ENCODE measurements around the gene SGIP1.

- TF ChIP-seq POLR2AphosphoS5 (IDR thresholded peaks at IDR 0.05; ENCODE audit: borderline replicate concordance, low read depth, low read length), result no peak
- TF ChIP-seq FOXP2 (optimal IDR thresholded peaks at IDR 0.05; ENCODE audit: control extremely low read depth, extremely low read length, insufficient read depth), result no peak
Measured at GRCh38 chr1:66684353-66684752, 150.4 kb downstream of the SGIP1 start.

Measured in SK-N-MC (cell line).